HG03045 (cell line): ENCODE data around the gene LRRC38.

Experiments used
- ATAC-seq: cut with Tn5 transposase; IDR thresholded peaks from one replicate; pipeline ENCODE4 v1.9.1; 2021; ENCODE audit warnings: mild to moderate bottlenecking, moderate library complexity; ENCODE audit not compliant: unreplicated experiment

The LRRC38 gene

DNA sequence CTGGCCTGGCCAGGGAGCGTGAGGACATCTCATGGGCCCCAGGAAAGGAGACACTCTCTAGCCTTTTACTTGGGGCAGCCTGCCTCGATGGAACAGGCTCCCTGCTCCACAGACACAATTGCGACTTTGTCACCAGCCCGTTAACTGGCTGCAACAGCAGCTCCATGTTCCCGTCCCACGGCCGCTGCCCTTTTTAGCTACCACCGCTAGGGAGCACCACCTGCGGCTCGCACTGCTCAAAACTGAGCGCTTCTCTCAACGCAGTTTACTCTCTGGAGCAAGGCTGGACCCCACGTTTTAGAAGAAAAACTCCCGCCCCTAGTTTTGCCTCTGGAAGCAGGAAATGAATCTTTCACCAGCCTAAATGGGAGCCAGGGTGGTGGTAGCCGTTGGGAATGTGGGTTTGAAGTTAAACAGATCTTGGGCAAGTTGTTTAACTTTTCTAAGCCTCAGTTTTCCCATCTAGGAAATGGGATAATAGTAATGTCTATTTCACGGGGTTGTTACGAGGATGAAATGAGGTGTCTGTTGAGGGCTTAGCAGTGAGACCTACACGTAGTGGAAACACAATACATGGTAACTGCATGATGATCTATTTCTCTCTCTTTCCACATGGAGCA, 3.5 kb upstream of the LRRC38 start:
- ATAC-seq, result no peak

GRCh38 chr1:13516606-13517005, 2.8 kb upstream of the LRRC38 start:
- no peak for ATAC-seq

- no peak for ATAC-seq
These were observed 1.0 kb upstream of the LRRC38 start for GRCh38 chr1:13514821-13515220.

DNA sequence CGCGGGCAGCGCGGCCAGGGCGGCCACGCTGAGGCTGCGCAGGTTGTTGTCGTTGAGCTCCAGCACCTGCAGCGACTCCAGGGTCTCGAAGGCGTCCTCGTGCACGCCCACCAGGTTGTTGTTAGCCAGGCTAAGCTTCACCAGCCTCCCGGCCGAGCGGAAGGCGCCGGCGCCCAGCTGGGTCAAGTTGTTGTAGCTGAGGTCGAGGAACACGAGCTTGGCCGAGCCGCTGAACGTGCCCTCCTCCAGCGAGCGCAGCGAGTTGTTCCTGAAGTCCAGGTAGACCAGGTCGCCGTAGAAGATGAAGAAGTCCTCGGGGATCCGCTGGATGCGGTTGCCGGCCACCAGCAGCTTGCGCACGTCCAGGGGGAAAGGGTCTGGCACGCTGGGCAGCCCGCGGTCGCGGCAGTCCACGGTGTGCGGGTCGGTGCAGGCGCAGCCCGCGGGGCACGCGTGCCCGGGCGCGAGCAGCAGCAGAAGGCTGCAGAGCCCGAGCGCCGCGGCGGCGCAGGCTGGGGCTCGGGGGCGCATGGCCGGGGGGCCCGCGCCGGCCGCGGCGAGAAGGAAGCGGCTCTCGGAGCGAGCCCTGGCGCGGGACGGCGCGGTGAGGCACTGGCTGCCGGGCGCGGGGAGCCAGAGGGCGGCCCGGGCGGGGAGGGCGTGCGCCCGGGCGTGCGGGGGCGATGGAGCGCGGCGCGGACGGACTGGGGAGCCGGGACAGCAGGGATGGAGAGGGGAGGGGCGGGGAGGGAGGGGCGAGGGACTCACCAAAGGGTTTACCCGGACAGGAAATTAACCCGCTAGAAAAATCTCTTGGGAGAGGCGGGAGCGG, 524 bp downstream of the LRRC38 start:
- no peak for ATAC-seq

GRCh38 chr1:13512472-13512871, 1.3 kb downstream of the LRRC38 start:
- no peak for ATAC-seq

- ATAC-seq, result no peak
These were observed 3.3 kb downstream of the LRRC38 start for GRCh38 chr1:13510499-13510898.

DNA sequence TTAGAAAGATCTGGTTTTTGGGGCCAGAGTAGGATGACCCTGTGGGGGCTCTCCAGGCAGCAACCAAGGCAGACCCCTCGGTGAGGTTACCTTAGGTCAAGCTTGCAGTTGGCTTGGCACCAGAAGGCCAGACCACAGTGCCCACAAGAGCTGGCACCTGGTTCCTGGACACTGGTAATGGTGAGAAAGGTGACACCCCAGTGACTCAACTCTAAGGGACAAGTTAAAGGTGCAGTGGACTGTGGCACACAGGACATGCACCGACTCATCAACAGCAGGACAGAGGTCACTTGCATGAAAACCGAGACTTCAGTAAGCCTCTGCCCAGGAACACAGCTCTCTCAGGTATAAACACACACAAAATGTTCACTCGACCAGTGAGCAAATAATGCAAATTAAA, 6.7 kb downstream of the LRRC38 start:
- ATAC-seq, result no peak

DNA sequence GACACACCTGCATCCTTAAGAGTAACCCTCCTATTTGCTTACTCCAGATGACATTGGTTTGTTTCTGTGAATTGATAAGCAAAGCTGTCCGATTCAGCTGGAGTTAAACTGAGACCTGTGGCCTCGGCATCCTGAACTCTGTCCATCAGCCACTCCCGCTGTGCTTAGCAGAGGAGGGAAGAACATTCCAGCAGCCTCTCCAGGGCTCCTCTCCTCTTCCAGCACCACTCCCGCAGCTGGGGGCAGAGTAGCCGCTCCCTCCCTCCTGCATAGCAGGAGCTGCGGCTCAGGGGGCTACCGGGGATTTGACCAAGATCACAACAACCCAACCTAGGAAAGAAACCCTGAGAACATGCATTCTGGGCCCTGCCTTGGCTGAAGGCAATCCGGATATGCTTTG, 8.8 kb downstream of the LRRC38 start:
- ATAC-seq, result no peak

DNA sequence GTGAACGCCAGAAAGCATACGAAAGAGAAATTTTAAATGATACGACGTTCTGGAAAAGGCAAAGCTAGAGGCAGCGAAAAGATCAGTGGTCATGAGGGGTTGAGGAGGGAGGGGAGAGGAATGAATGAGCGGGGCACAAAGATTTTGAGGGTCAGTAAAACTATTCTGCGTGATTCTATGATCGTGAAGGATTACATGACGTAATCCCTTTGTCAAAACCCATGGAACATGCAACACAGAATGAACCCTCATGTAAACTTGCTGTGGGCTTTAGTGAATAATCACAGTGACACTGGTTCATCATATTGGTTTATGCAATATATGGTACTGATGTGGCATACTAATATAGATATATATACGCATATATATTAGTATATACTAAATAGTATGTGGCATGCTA, 13.0 kb downstream of the LRRC38 start:
- no peak for ATAC-seq

DNA sequence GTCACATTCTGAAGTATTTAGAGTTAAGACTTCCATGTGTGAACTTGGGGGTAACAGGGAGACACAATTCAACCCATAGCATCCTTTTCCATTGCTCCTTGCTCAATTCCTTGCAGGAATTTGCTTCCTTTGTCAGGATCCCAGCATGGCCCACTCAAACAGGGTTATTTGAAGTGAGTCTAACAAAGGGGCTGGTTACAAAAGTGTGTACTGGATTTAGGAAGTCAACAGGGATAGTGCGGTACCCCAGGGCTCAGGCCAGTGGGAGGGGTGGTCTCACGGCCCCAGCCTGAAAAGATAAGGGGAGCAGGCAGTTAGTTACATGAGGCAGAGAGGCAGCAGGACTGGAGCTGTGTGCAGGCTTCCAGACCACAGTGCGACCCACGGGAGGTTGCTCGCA, 14.4 kb downstream of the LRRC38 start:
- ATAC-seq, result no peak

DNA sequence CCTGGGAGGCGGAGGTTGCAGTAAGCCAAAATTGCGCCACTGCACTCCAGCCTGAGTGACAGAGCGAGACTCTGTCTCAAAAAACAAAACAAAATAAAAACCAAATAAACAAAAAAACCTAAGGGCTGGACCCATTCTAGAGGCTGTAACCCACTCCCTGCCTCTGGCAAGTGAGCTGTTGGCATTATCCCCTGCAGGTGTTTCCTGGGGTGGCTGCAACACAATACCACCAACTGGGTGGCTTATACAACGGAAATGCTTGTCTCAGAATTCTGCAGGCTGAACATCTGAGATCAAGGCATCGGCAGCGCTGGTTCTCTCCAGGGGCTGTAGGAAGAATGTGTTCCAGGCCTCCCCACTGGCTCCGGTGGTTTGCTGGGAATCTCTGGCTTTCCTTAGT, 15.2 kb downstream of the LRRC38 start:
- ATAC-seq, result no peak

DNA sequence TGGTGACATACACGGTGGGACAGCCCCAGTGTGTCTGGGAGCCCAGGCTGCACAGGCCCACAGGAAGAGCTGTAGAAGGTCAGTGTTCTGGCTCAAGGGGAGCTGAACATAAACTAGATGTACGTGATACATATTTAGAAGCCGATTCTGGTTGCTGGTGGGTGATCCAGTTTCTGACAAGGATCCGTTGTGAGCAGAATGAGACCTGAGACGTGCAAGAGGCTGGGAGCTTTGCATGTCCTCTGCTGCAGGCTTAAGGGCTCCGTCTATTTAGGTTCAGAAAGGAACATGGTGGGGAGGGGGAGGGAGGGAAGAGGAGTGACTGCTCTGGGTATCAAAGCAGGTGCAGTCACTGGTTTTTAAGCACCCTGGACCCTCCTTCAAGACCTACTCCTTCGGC, 18.6 kb downstream of the LRRC38 start:
- no peak for ATAC-seq

DNA sequence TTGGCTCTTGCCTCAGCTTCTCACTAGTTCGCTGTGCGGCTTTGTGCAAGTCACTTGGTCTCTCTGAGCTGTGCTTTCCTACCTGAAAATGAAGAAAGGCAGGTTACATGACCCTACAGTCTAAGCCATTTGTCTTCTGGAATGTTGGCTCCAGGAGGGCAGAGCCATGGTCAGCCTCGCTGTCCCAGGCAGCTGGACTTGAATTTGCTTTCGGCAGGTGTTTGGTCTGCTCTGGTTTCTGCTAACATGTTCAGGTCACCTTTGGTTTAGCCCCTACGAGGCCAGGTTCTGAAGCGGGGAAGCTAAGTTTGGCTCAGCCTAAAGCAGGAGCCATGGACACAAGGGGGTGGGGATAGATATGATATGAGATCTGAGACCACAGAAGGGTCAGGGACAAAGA, 19.1 kb downstream of the LRRC38 start:
- no peak for ATAC-seq

GRCh38 chr1:13494025-13494424, 19.8 kb downstream of the LRRC38 start:
- no peak for ATAC-seq

- ATAC-seq, result no peak
These were observed 21.1 kb downstream of the LRRC38 start for GRCh38 chr1:13492711-13493110.

DNA sequence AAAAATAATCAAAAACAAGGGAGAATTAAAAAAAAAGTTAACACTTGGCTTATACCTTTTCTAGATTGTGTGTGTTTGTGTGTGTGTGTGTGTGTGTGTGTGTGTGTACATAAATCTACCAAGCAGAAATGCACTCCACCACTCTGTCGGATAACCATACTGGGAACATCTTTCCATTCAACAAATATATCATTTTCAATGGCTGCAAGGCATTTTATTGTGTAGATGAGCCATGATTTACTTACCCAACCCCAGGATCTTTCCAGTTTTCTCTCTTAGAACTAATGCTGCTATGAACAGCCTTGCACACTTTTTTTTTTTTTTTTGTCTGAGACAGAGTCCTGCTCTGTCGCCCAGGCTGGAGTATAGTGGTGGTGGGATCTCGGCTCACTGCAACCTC, 25.8 kb downstream of the LRRC38 start:
- ATAC-seq, result no peak

DNA sequence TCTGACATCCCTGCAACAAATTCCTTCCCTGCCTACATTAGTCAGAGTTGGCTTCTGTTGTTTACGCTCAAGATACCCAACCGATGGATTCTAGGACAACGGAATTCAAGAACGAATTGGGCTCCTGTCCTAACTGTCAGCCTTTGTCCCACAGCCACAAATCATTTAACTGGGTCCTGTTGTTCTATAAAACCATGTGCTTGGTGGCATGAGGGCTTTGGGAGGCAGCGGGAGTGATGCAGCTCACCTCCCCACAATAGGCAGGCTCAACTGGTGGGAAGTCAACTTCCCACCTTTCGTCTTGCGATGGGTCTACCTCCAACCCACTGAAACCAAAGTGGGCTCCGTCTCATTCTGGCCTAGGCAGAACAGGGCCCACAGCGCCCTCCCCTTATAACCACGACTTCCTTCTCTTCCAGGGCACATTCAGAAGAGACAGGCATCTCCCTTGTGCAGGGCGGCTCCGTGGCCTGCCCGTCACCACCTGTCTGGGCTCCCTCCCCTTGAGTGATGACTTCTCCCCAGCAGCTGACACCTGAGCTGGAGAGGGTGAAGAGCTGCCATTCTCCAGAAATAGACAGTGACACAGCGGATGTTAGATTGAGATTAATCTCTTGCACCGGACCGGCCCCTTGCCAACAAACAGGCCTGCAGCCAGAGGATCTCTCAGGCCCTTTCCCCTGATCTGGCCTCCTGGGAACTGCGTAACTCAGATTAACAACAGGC, 26.5 kb downstream of the LRRC38 start:
- ATAC-seq, result no peak

- no peak for ATAC-seq
These were observed 29.9 kb downstream of the LRRC38 start for GRCh38 chr1:13483946-13484345.

GRCh38 chr1:13482600-13482999, 31.2 kb downstream of the LRRC38 start:
- ATAC-seq, result no peak

DNA sequence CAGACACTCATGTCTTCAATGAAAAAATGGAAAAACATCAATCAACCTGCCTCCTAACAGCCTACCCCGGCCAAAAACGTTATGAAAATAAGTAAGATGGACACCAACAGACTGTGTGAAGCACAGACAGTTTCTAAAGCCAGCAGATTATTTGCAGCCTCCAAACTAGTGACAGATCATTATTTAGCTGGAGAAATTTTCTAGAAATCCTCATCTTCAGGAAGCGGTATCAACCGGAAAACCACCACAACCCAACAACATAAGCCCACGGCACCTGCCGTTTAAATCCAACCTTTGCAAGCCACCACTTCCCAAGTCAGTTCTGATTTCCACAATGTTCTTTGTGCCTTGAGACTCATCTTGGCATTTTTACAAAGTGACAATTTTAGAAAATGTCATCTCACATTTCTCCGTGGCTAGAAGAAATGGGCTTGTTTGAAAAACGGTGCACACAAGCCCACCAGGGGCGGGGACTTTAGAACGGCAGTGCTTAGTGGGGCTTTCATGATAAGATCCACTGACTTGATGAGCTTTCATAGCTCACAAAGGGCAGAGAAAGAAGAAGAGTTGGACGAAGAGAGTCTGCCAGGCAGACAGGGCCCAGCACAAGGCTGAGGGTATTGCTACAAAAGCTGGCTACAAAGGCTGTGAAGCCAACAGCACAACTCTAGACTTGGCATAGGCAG, 34.5 kb downstream of the LRRC38 start:
- no peak for ATAC-seq

GRCh38 chr1:13478692-13479091, 35.1 kb downstream of the LRRC38 start:
- ATAC-seq, result no peak
